ENCODE data around the gene PIK3C2B. TPM values are rescaled to one million over a fixed set of nuclear protein-coding genes. Genes with fewer than 3 reads are reported as not detected.

Gene PIK3C2B
- total and polyA plus RNA-seq, 4 experiments from 2014 or later, result 0.13 to 46.9 (median 23.7) TPM

GRCh38 chr1:204462229-204462561 lies 32.4 kb downstream of the PIK3C2B start:
- Histone ChIP-seq H3K9me3 (ENCODE audit: control insufficient read depth in 1 of 2, low read length in 2 of 2) (no peaks in the 10 kb centered on the region), H3K27me3 (ENCODE audit: insufficient read depth, low read length) (no peaks in the 10 kb centered on the region), H3K27ac (ENCODE audit: low read depth, low read length) (peak overlapping the region; percentile 60), H3K36me3 (ENCODE audit: insufficient read depth, low read length) (peaks cover 18% of the 10 kb centered on the region), H3K4me3 (ENCODE audit: low read length in 2 of 2) (no peak overlapping the region), H3K4me1 (ENCODE audit: insufficient read depth, low read length) (peaks cover 67% of the 10 kb centered on the region)
- Mint-ChIP-seq H3K27me3 (no peaks in the 10 kb centered on the region), H3K4me3 (peak overlapping the region in 7 of 8 donors; percentile 75 to 83 (median 78)), H3K36me3 (peaks cover 40 to 67% of the 10 kb centered on the region in 2 donors), H3K9me3 (no peaks in the 10 kb centered on the region), H3K4me1 (peaks cover 47 to 71% (median 59%) of the 10 kb centered on the region in 4 donors), H3K27ac (peak overlapping the region; percentile 77 to 98 (median 92))
- no peak for DNase-seq
- intact Hi-C loops (cut with micrococcal nuclease), result no loop called here
- ChIA-PET POLR2A (ENCODE audit: partially characterized antibody) (interaction anchor here (1.3 to 4.0 kb wide), 2 partner anchors 10 to 32 kb away, joined by 4 to 23 read pairs; partner anchors contain the start of gene PIK3C2B), CTCF (ENCODE audit: partially characterized antibody) (interaction anchor here (1.9 to 3.5 kb wide), 2 partner anchors 12 to 15 kb away, joined by 8 to 18 read pairs; no protein-coding TSS in a partner anchor)

GRCh38 chr1:204461331-204462228 lies 33.0 kb downstream of the PIK3C2B start:
- H3K4me1 ChIP-seq (ENCODE audit: insufficient read depth, low read length), result peaks cover 67% of the 10 kb centered on the region
- no peaks in the 10 kb centered on the region for H3K27me3 ChIP-seq (ENCODE audit: insufficient read depth, low read length)
- ChIA-PET CTCF (ENCODE audit: partially characterized antibody) (interaction anchor here (1.9 to 3.5 kb wide), 3 partner anchors 12 to 15 kb away, joined by 5 to 18 read pairs (median 8); no protein-coding TSS in a partner anchor), POLR2A (ENCODE audit: partially characterized antibody) (interaction anchor here (1.2 to 4.0 kb wide), 3 partner anchors 9 to 32 kb away, joined by 3 to 23 read pairs (median 4); partner anchors contain the start of gene PIK3C2B)
- H3K27me3 Mint-ChIP-seq, result no peaks in the 10 kb centered on the region
- H3K9me3 Mint-ChIP-seq, result no peaks in the 10 kb centered on the region
- intact Hi-C loops (cut with micrococcal nuclease), result no loop called here
- H3K27ac ChIP-seq (ENCODE audit: low read depth, low read length), result peak overlapping the region; percentile 60
- H3K4me3 ChIP-seq (ENCODE audit: low read length in 2 of 2), result no peak overlapping the region
- peaks cover 44 to 64% of the 10 kb centered on the region in 2 donors for H3K36me3 Mint-ChIP-seq
- H3K36me3 ChIP-seq (ENCODE audit: insufficient read depth, low read length), result peaks cover 22% of the 10 kb centered on the region
- H3K4me1 Mint-ChIP-seq, result peaks cover 47 to 71% (median 57%) of the 10 kb centered on the region in 4 donors
- peak overlapping the region; percentile 84 to 98 (median 95) for H3K27ac Mint-ChIP-seq
- no peaks in the 10 kb centered on the region for H3K9me3 ChIP-seq (ENCODE audit: control insufficient read depth in 1 of 2, low read length in 2 of 2)
- peak; percentile 29 to 71 (median 36) for DNase-seq
- peak overlapping the region; percentile 54 to 83 (median 78) for H3K4me3 Mint-ChIP-seq

- peaks cover 46 to 69% (median 55%) of the 10 kb centered on the region in 4 donors for H3K4me1 Mint-ChIP-seq
- ChIA-PET POLR2A (ENCODE audit: partially characterized antibody) (interaction anchor here (1.2 to 4.0 kb wide), 2 partner anchors 27 to 33 kb away, joined by 3 to 23 read pairs; partner anchors contain the start of gene PIK3C2B), CTCF (ENCODE audit: partially characterized antibody) (interaction anchor here (1.2 to 1.9 kb wide), 2 partner anchors 12 to 34 kb away, joined by 3 to 5 read pairs; no protein-coding TSS in a partner anchor)
- peaks cover 42 to 63% of the 10 kb centered on the region in 2 donors for H3K36me3 Mint-ChIP-seq
- peaks cover 27% of the 10 kb centered on the region for H3K36me3 ChIP-seq (ENCODE audit: insufficient read depth, low read length)
- no peaks in the 10 kb centered on the region for H3K9me3 ChIP-seq (ENCODE audit: control insufficient read depth in 1 of 2, low read length in 2 of 2)
- H3K4me3 ChIP-seq (ENCODE audit: low read length in 2 of 2), result no peak overlapping the region
- H3K27me3 Mint-ChIP-seq, result no peaks in the 10 kb centered on the region
- H3K9me3 Mint-ChIP-seq, result no peaks in the 10 kb centered on the region
- intact Hi-C loops (cut with micrococcal nuclease), result no loop called here
- H3K27ac ChIP-seq (ENCODE audit: low read depth, low read length), result peak overlapping the region; percentile 60
- H3K4me3 Mint-ChIP-seq, result peak overlapping the region in 4 of 8 donors; percentile 75 to 83 (median 80)
- H3K27ac Mint-ChIP-seq, result peak overlapping the region; percentile 63 to 98 (median 95)
- no peak for DNase-seq
- no peaks in the 10 kb centered on the region for H3K27me3 ChIP-seq (ENCODE audit: insufficient read depth, low read length)
- H3K4me1 ChIP-seq (ENCODE audit: insufficient read depth, low read length), result peaks cover 59% of the 10 kb centered on the region
Observed at GRCh38 chr1:204460346-204460745, 34.3 kb downstream of the PIK3C2B start.

- POLR2A ChIA-PET (ENCODE audit: partially characterized antibody), result no interaction called here
- Mint-ChIP-seq H3K9me3 (no peaks in the 10 kb centered on the region), H3K27ac (peak overlapping the region; percentile 57 to 98 (median 84)), H3K4me1 (peaks cover 40 to 67% (median 52%) of the 10 kb centered on the region in 4 donors), H3K27me3 (no peaks in the 10 kb centered on the region), H3K36me3 (peaks cover 45 to 62% of the 10 kb centered on the region in 2 donors), H3K4me3 (peak overlapping the region in 4 of 8 donors; percentile 7 to 49 (median 27))
- Histone ChIP-seq H3K27ac (ENCODE audit: low read depth, low read length) (no peak overlapping the region), H3K9me3 (ENCODE audit: control insufficient read depth in 1 of 2, low read length in 2 of 2) (no peaks in the 10 kb centered on the region), H3K27me3 (ENCODE audit: insufficient read depth, low read length) (no peaks in the 10 kb centered on the region), H3K36me3 (ENCODE audit: insufficient read depth, low read length) (peaks cover 27% of the 10 kb centered on the region), H3K4me1 (ENCODE audit: insufficient read depth, low read length) (peaks cover 54% of the 10 kb centered on the region), H3K4me3 (ENCODE audit: low read length in 2 of 2) (no peak overlapping the region)
- intact Hi-C loops (cut with micrococcal nuclease), result no loop called here
- no peak for DNase-seq
- CTCF ChIA-PET (ENCODE audit: partially characterized antibody), result interaction anchor here (1.2 to 1.9 kb wide), 2 partner anchors 12 to 34 kb away, joined by 3 to 5 read pairs; no protein-coding TSS in a partner anchor
Observed at GRCh38 chr1:204459706-204460105, 34.9 kb downstream of the PIK3C2B start.

- Mint-ChIP-seq H3K27me3 (no peaks in the 10 kb centered on the region), H3K4me3 (no peak overlapping the region), H3K9me3 (no peaks in the 10 kb centered on the region), H3K36me3 (peaks cover 52 to 58% of the 10 kb centered on the region in 2 donors), H3K4me1 (peaks cover 35 to 60% (median 48%) of the 10 kb centered on the region in 4 donors), H3K27ac (peak overlapping the region; percentile 22 to 89 (median 79))
- Histone ChIP-seq H3K27ac (ENCODE audit: low read depth, low read length) (no peak overlapping the region), H3K9me3 (ENCODE audit: control insufficient read depth in 1 of 2, low read length in 2 of 2) (no peaks in the 10 kb centered on the region), H3K27me3 (ENCODE audit: insufficient read depth, low read length) (no peaks in the 10 kb centered on the region), H3K4me1 (ENCODE audit: insufficient read depth, low read length) (peaks cover 51% of the 10 kb centered on the region), H3K4me3 (ENCODE audit: low read length in 2 of 2) (no peak overlapping the region), H3K36me3 (ENCODE audit: insufficient read depth, low read length) (peaks cover 27% of the 10 kb centered on the region)
- intact Hi-C loops (cut with micrococcal nuclease), result no loop called here
- ChIA-PET CTCF (ENCODE audit: partially characterized antibody) (interaction anchor here (1.0 to 16.5 kb wide), 6 partner anchors 9 to 203 kb away, joined by 3 to 209 read pairs (median 14); partner anchors contain the start of gene PIK3C2B), POLR2A (ENCODE audit: partially characterized antibody) (interaction anchor here (2.3 kb wide), 1 partner anchor 36 kb away, joined by 15 read pairs; the partner anchor contains the start of gene PIK3C2B)
- no peak for DNase-seq
Observed at GRCh38 chr1:204457666-204458065, 36.9 kb downstream of the PIK3C2B start.

GRCh38 chr1:204456826-204457442 lies 37.7 kb downstream of the PIK3C2B start:
- Mint-ChIP-seq H3K36me3 (peaks cover 52 to 59% of the 10 kb centered on the region in 2 donors), H3K4me1 (peaks cover 29 to 59% (median 42%) of the 10 kb centered on the region in 4 donors)
- peaks cover 50% of the 10 kb centered on the region for H3K4me1 ChIP-seq (ENCODE audit: insufficient read depth, low read length)

More at GRCh38 chr1:204456826-204457442, 37.7 kb downstream of the PIK3C2B start:
- ChIA-PET POLR2A (ENCODE audit: partially characterized antibody) (interaction anchor here (2.3 kb wide), 1 partner anchor 36 kb away, joined by 15 read pairs; the partner anchor contains the start of gene PIK3C2B), CTCF (ENCODE audit: partially characterized antibody) (interaction anchor here (1.4 to 16.5 kb wide), 6 partner anchors 9 to 46 kb away, joined by 3 to 209 read pairs (median 14); partner anchors contain the start of gene PIK3C2B)
- intact Hi-C loops (cut with micrococcal nuclease), result no loop called here
- H3K9me3 ChIP-seq (ENCODE audit: control insufficient read depth in 1 of 2, low read length in 2 of 2), result no peaks in the 10 kb centered on the region
- no peaks in the 10 kb centered on the region for H3K27me3 ChIP-seq (ENCODE audit: insufficient read depth, low read length)
- H3K27me3 Mint-ChIP-seq, result no peaks in the 10 kb centered on the region
- H3K27ac ChIP-seq (ENCODE audit: low read depth, low read length), result no peak overlapping the region
- no peak for DNase-seq
- H3K4me3 Mint-ChIP-seq, result no peak overlapping the region
- H3K9me3 Mint-ChIP-seq, result no peaks in the 10 kb centered on the region
- peak overlapping the region in 6 of 7 donors; percentile 64 to 79 (median 71) for H3K27ac Mint-ChIP-seq
- no peak overlapping the region for H3K4me3 ChIP-seq (ENCODE audit: low read length in 2 of 2)
- H3K36me3 ChIP-seq (ENCODE audit: insufficient read depth, low read length), result peaks cover 27% of the 10 kb centered on the region

Data from CD4-positive, alpha-beta memory T cell (primary cell).